ENCODE data around the gene USH2A.

DNA sequence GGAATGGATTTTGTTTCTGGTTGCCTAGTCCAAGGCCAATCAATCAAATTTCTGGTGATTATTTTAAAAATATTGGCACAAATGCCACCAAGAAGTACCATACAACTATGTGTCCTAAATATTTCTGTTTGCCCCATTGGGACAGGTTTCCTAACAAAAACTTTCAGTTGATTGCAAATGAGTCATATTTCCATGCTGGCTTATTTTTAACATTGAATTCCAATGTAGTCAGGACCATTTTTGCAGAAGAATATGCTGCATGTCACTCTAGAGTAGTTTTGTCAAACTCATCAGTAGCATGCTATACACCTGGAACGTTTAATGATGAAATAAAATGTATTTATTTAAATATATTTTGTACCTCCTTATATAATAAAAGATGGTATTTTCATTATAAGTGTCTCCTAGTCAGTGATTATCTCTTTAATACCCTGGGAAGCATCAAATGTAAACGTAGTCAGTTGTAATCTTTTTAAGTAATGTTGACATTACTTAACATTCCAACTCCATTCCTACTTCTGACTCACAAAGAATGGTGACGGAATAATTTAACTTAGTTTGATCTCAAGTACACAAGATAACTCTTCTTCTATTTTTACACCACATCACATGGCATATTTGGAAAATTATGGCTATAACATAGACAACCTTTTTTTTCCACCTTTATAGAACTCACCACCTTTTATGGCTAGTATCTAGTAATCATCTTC lies 39.0 kb upstream of the USH2A start:
- no peak for TF ChIP-seq POLR2AphosphoS5 (IDR thresholded peaks at IDR 0.05)
- TF ChIP-seq, protein P1, sequence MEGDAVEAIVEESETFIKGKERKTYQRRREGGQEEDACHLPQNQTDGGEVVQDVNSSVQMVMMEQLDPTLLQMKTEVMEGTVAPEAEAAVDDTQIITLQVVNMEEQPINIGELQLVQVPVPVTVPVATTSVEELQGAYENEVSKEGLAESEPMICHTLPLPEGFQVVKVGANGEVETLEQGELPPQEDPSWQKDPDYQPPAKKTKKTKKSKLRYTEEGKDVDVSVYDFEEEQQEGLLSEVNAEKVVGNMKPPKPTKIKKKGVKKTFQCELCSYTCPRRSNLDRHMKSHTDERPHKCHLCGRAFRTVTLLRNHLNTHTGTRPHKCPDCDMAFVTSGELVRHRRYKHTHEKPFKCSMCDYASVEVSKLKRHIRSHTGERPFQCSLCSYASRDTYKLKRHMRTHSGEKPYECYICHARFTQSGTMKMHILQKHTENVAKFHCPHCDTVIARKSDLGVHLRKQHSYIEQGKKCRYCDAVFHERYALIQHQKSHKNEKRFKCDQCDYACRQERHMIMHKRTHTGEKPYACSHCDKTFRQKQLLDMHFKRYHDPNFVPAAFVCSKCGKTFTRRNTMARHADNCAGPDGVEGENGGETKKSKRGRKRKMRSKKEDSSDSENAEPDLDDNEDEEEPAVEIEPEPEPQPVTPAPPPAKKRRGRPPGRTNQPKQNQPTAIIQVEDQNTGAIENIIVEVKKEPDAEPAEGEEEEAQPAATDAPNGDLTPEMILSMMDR (IDR thresholded peaks at IDR 0.05), result no peak

All from gastroesophageal sphincter (tissue), 3 donors.